Hepatic stellate cell (primary cell): ENCODE measurements around the gene TMEM126B.

Experiments used
- DNase-seq: peaks from one replicate; pipeline ENCODE4 v3.0.0; 2011; ENCODE audit warnings: low spot score

Gene TMEM126B

GRCh38 chr11:85682330-85683305 is 54.2 kb downstream of the TMEM126B start:
- peak; percentile 84 for DNase-seq

- peak; percentile 15 for DNase-seq
Observed at GRCh38 chr11:85685125-85685819, 56.9 kb downstream of the TMEM126B start.

GRCh38 chr11:85685820-85686459 is 57.5 kb downstream of the TMEM126B start, which contains the start of gene CCDC89:
Gene CCDC89, minus strand, starts transcription at chr11:85686195. Its CDS starts 65 bp downstream, at chr11:85686130.
- DNase-seq: peak; percentile 98
